Activated naive CD4-positive, alpha-beta T cell treated with anti-CD3 and anti-CD28 coated beads, Interleukin-2, amount 50 U/mL, for 16 hours (primary cell): ENCODE measurements around the gene ADORA3.

Experiments
- DNase-seq: peaks from one replicate; pipeline ENCODE4 v3.0.0-alpha.2; 2020

Gene ADORA3

GRCh38 chr1:111507411-111508201, 4.2 kb upstream of the ADORA3 start:
- peak; percentile 44 for DNase-seq

GRCh38 chr1:111506561-111506960, 3.1 kb upstream of the ADORA3 start:
- DNase-seq = no peak

GRCh38 chr1:111505641-111506119, 2.2 kb upstream of the ADORA3 start:
- no peak for DNase-seq

GRCh38 chr1:111504097-111504496, 664 bp upstream of the ADORA3 start:
- no peak for DNase-seq

GRCh38 chr1:111501645-111502044, 1.8 kb downstream of the ADORA3 start:
- no peak for DNase-seq

GRCh38 chr1:111499026-111499785, 4.2 kb downstream of the ADORA3 start:
- no peak for DNase-seq

- DNase-seq = no peak
Measured at GRCh38 chr1:111497592-111497991, 5.8 kb downstream of the ADORA3 start.

- no peak for DNase-seq
Measured at GRCh38 chr1:111496398-111496797, 7.0 kb downstream of the ADORA3 start.

- DNase-seq = no peak
Measured at GRCh38 chr1:111491070-111491469, 12.4 kb downstream of the ADORA3 start.

- DNase-seq = no peak
Measured at GRCh38 chr1:111490220-111490619, 13.2 kb downstream of the ADORA3 start.

- DNase-seq = no peak
Measured at GRCh38 chr1:111489604-111490003, 13.8 kb downstream of the ADORA3 start.

GRCh38 chr1:111488669-111489068, 14.8 kb downstream of the ADORA3 start:
- DNase-seq = no peak

GRCh38 chr1:111487133-111487532, 16.3 kb downstream of the ADORA3 start:
- DNase-seq = no peak

- no peak for DNase-seq
Measured at GRCh38 chr1:111486431-111486830, 17.0 kb downstream of the ADORA3 start.

GRCh38 chr1:111484391-111485026, 18.9 kb downstream of the ADORA3 start:
- no peak for DNase-seq

- no peak for DNase-seq
Measured at GRCh38 chr1:111483876-111484275, 19.6 kb downstream of the ADORA3 start.

GRCh38 chr1:111483166-111483565, 20.3 kb downstream of the ADORA3 start:
- DNase-seq = no peak

- DNase-seq = peak; percentile 62
Measured at GRCh38 chr1:111481387-111482221, 21.8 kb downstream of the ADORA3 start.

GRCh38 chr1:111480674-111481073, 22.8 kb downstream of the ADORA3 start:
- no peak for DNase-seq

- peak; percentile 17 for DNase-seq
Measured at GRCh38 chr1:111476761-111477309, 26.6 kb downstream of the ADORA3 start.

- no peak for DNase-seq
Measured at GRCh38 chr1:111476214-111476613, 27.2 kb downstream of the ADORA3 start.

GRCh38 chr1:111475701-111476100, 27.7 kb downstream of the ADORA3 start:
- no peak for DNase-seq
